ENCODE results near the gene SPTA1. TPM values are rescaled to one million over a fixed set of nuclear protein-coding genes. Genes with fewer than 3 reads are reported as not detected.

The SPTA1 gene
- total RNA-seq, 1 experiment from 2014 or later: 0.66 TPM

GRCh38 chr1:158730453-158730852 lies 43.9 kb upstream of the SPTA1 start:
- Mint-ChIP-seq H3K36me3 (ENCODE audit: insufficient read depth, unreplicated experiment) (no peaks in the 10 kb centered on the region), H3K27ac (ENCODE audit: unreplicated experiment) (no peak overlapping the region), H3K4me1 (ENCODE audit: low read depth, unreplicated experiment) (peaks cover 8% of the 10 kb centered on the region), H3K27me3 (ENCODE audit: unreplicated experiment) (no peaks in the 10 kb centered on the region), H3K9me3 (ENCODE audit: low read depth, unreplicated experiment) (peaks cover 2% of the 10 kb centered on the region), H3K4me3 (ENCODE audit: low read depth, unreplicated experiment) (no peak overlapping the region)
- CTCF ChIA-PET: interaction anchor here (1.3 kb wide), 1 partner anchor 11 kb away, joined by 3 read pairs; no protein-coding TSS in a partner anchor
- intact Hi-C loops (cut with micrococcal nuclease; ENCODE audit: unreplicated experiment): no loop called here
- TF ChIP-seq, protein P1, sequence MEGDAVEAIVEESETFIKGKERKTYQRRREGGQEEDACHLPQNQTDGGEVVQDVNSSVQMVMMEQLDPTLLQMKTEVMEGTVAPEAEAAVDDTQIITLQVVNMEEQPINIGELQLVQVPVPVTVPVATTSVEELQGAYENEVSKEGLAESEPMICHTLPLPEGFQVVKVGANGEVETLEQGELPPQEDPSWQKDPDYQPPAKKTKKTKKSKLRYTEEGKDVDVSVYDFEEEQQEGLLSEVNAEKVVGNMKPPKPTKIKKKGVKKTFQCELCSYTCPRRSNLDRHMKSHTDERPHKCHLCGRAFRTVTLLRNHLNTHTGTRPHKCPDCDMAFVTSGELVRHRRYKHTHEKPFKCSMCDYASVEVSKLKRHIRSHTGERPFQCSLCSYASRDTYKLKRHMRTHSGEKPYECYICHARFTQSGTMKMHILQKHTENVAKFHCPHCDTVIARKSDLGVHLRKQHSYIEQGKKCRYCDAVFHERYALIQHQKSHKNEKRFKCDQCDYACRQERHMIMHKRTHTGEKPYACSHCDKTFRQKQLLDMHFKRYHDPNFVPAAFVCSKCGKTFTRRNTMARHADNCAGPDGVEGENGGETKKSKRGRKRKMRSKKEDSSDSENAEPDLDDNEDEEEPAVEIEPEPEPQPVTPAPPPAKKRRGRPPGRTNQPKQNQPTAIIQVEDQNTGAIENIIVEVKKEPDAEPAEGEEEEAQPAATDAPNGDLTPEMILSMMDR (IDR thresholded peaks at IDR 0.05; ENCODE audit: unreplicated experiment): no peak
- no peak for DNase-seq
- no TSS peak for BruUV-seq (replicated peaks)

DNA sequence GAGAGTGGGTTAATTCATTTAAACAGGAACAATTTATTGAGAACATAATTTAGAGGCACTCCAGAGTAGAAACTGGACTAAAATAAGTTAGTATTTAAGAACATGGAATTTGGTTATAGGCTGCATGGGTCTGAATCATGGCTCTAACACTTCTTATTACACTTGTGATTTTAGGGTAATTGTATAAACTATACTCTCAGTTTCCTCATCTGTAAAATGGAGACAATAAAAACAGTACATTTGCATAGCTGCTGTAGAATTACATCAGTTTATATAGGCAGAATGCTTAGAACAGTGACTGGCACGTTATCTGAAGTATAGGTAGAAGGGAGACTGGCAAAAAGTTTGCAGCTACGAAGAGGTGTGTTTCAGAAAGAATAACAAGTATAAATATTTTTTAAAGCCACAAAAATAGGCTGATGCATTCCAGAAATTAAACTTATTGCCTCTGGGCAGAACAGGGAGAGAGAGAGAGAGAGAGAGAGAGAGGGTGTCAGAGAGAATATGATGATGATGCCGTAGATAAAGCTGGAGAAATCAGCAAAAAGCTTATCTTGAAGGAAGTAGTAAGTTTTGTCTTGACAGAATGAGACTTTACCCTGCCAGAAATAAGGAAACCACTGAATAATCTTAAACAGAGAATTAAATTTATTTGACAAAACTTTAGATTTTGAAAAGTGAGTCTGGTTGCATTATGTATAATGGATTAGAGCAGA lies 42.2 kb upstream of the SPTA1 start:
- no TSS peak for BruUV-seq (replicated peaks)
- CTCF ChIA-PET: interaction anchor here (1.0 kb wide), 1 partner anchor 11 kb away, joined by 4 read pairs; no protein-coding TSS in a partner anchor
- no peaks in the 10 kb centered on the region for H3K27me3 Mint-ChIP-seq (ENCODE audit: unreplicated experiment)
- H3K27ac Mint-ChIP-seq (ENCODE audit: unreplicated experiment): no peak overlapping the region
- no peak for DNase-seq
- H3K4me3 Mint-ChIP-seq (ENCODE audit: low read depth, unreplicated experiment): no peak overlapping the region
- TF ChIP-seq, protein P1 (IDR thresholded peaks at IDR 0.05; ENCODE audit: unreplicated experiment): no peak
- intact Hi-C loops (cut with micrococcal nuclease; ENCODE audit: unreplicated experiment): no loop called here
- peaks cover 8% of the 10 kb centered on the region for H3K4me1 Mint-ChIP-seq (ENCODE audit: low read depth, unreplicated experiment)
- H3K36me3 Mint-ChIP-seq (ENCODE audit: insufficient read depth, unreplicated experiment): no peaks in the 10 kb centered on the region
- peaks cover 2% of the 10 kb centered on the region for H3K9me3 Mint-ChIP-seq (ENCODE audit: low read depth, unreplicated experiment)

- intact Hi-C loops (cut with micrococcal nuclease; ENCODE audit: unreplicated experiment): no loop called here
These were observed 37.9 kb upstream of the SPTA1 start for GRCh38 chr1:158724442-158724841.

GRCh38 chr1:158720620-158721019 lies 34.1 kb upstream of the SPTA1 start, which contains the start of gene OR6K3:
OR6K3 (minus strand) TSS chr1:158720720; CDS start chr1:158718115, 2,605 bp downstream.
- CTCF ChIA-PET: interaction anchor here (0.5 kb wide), 1 partner anchor 1697 kb away, joined by 3 read pairs; no protein-coding TSS in a partner anchor
- TF ChIP-seq, protein P1 (IDR thresholded peaks at IDR 0.05; ENCODE audit: unreplicated experiment): no peak
- intact Hi-C loops (cut with micrococcal nuclease; ENCODE audit: unreplicated experiment): no loop called here
- H3K9me3 Mint-ChIP-seq (ENCODE audit: low read depth, unreplicated experiment): no peaks in the 10 kb centered on the region
- DNase-seq: no peak
- BruUV-seq (replicated peaks): no TSS peak
- H3K4me1 Mint-ChIP-seq (ENCODE audit: low read depth, unreplicated experiment): no peaks in the 10 kb centered on the region
- no peaks in the 10 kb centered on the region for H3K36me3 Mint-ChIP-seq (ENCODE audit: insufficient read depth, unreplicated experiment)
- H3K4me3 Mint-ChIP-seq (ENCODE audit: low read depth, unreplicated experiment): no peak within 1 kb of the TSS
- no peak within 1 kb of the TSS for H3K27ac Mint-ChIP-seq (ENCODE audit: unreplicated experiment)
- no peaks in the 10 kb centered on the region for H3K27me3 Mint-ChIP-seq (ENCODE audit: unreplicated experiment)

More at GRCh38 chr1:158724442-158724841, 37.9 kb upstream of the SPTA1 start:
- Mint-ChIP-seq H3K9me3 (ENCODE audit: low read depth, unreplicated experiment) (no peaks in the 10 kb centered on the region), H3K36me3 (ENCODE audit: insufficient read depth, unreplicated experiment) (no peaks in the 10 kb centered on the region), H3K4me1 (ENCODE audit: low read depth, unreplicated experiment) (no peaks in the 10 kb centered on the region), H3K4me3 (ENCODE audit: low read depth, unreplicated experiment) (no peak overlapping the region), H3K27me3 (ENCODE audit: unreplicated experiment) (no peaks in the 10 kb centered on the region), H3K27ac (ENCODE audit: unreplicated experiment) (no peak overlapping the region)
- no TSS peak for BruUV-seq (replicated peaks)
- no peak for DNase-seq
- TF ChIP-seq, protein P1 (IDR thresholded peaks at IDR 0.05; ENCODE audit: unreplicated experiment): no peak
- CTCF ChIA-PET: no interaction called here
